Right lobe of liver (tissue), 4 donors: ENCODE results near the gene AP3S2.
"Not testable (repeated sequence)": the region's sequence is repeated elsewhere in the genome, so short reads cannot be mapped to it uniquely, and the experiment has no call there.

Source experiments
- CTCF ChIP-seq, 4 donors: fragments of 200-600 bp in 3 of 4; fragments of 450-650 bp in 1 of 4; IDR thresholded peaks; one replicate each; pipeline versions ENCODE4 v1.5.1 to v1.8.0; 2016 to 2022; ENCODE audit warnings: antibody characterized with exemption in 4 of 4, mild to moderate bottlenecking in 2 of 4
- POLR2A ChIP-seq: fragments of 450-650 bp; IDR thresholded peaks from one replicate; pipeline ENCODE4 v1.6.1; 2017; ENCODE audit warnings: antibody characterized with exemption, mild to moderate bottlenecking
- donor health status: DM: no; HTN: no; CAD: no.
- donor health status: DM: no; HTN: no; CAD: no.
- donor health status: DM: no; HTN: yes; CAD: no.

- TF ChIP-seq POLR2A; CTCF (IDR thresholded peaks at IDR 0.05): not testable (repeated sequence)
Measured at GRCh38 chr15:89869490-89869889, 24.3 kb downstream of the AP3S2 start.
